MCF 10A (cell line): ENCODE measurements around the gene P2RX5. TPM values are rescaled to one million over a fixed set of nuclear protein-coding genes. Genes with fewer than 3 reads are reported as not detected.
A peak's percentile ranks its signal among the peaks of the same experiment; 100 is the strongest.

Source experiments
- BruUV-seq: library from RNA; stranded (reverse); fragments of 400-500 nt; replicated peaks from 2 replicates; lab custom pipeline; 2021; lab: Mats Ljungman, UMichigan
- CTCF ChIA-PET: fragments of 300-600 bp; sonication (Branson Sonifier 250); formaldehyde crosslinking; extraction: SDS; loops from one replicate; lab custom pipeline; 2021; ENCODE audit warnings: antibody characterized with exemption, inconsistent platforms; lab: Yijun Ruan, JAX
- POLR2A ChIA-PET: fragments of 300-600, 350-650 bp; sonication (Branson Sonifier 250); formaldehyde crosslinking; extraction: SDS; loops from one replicate; lab custom pipeline; 2020; ENCODE audit warnings: antibody characterized with exemption, inconsistent platforms; lab: Yijun Ruan, JAX
- DNase-seq: peaks from one replicate; pipeline ENCODE4 v3.0.0-alpha.2; 2018; ENCODE audit not compliant: unreplicated experiment
- H3K27ac Mint-ChIP-seq: one replicate; pipeline ENCODE4 v1.8.0; 2022; ENCODE audit warnings: mild to moderate bottlenecking, low read depth, mixed read lengths; ENCODE audit not compliant: unreplicated experiment
- H3K27me3 Mint-ChIP-seq: one replicate; pipeline ENCODE4 v1.8.0; 2022; ENCODE audit warnings: mixed read lengths; ENCODE audit not compliant: insufficient read depth, unreplicated experiment
- H3K36me3 Mint-ChIP-seq: one replicate; pipeline ENCODE4 v1.8.0; 2022; ENCODE audit warnings: mild to moderate bottlenecking, moderate library complexity, mixed read lengths; ENCODE audit not compliant: insufficient read depth, unreplicated experiment
- H3K4me1 Mint-ChIP-seq: one replicate; pipeline ENCODE4 v1.8.0; 2022; ENCODE audit warnings: mixed read lengths; ENCODE audit not compliant: insufficient read depth, unreplicated experiment
- H3K4me3 Mint-ChIP-seq: one replicate; pipeline ENCODE4 v1.8.0; 2022; ENCODE audit warnings: mild to moderate bottlenecking, moderate library complexity, mixed read lengths; ENCODE audit not compliant: unreplicated experiment
- H3K9me3 Mint-ChIP-seq: one replicate; pipeline ENCODE4 v1.8.0; 2022; ENCODE audit warnings: mixed read lengths; ENCODE audit not compliant: unreplicated experiment
- CTCF ChIP-seq: fragments of 200-600 bp; IDR thresholded peaks from one replicate; pipeline ENCODE4 v1.8.0; 2022; ENCODE audit warnings: antibody characterized with exemption, mild to moderate bottlenecking; ENCODE audit not compliant: unreplicated experiment
- intact Hi-C: fragments of 100-400 bp; cut with micrococcal nuclease; formaldehyde crosslinking; loops from 2 replicates; pipeline ENCODE4 v1.14.1; 2022
- total RNA-seq: library from RNA; stranded (reverse); gene quantifications from 2 replicates; pipeline ENCODE4 v1.2.3, GENCODE V29; 2022

P2RX5 gene
- total RNA-seq, 1 experiment from 2014 or later: 4.9 TPM

- peaks cover 6% of the 10 kb centered on the region for H3K4me1 Mint-ChIP-seq
- ChIA-PET CTCF (interaction anchor here (0.5 kb wide), 1 partner anchor 33 kb away, joined by 4 read pairs; no protein-coding TSS in a partner anchor), POLR2A (interaction anchor here (0.6 kb wide), 1 partner anchor 36 kb away, joined by 3 read pairs; no protein-coding TSS in a partner anchor)
- no peak for TF ChIP-seq CTCF
- no TSS peak for BruUV-seq
- H3K36me3 Mint-ChIP-seq: peaks cover 68% of the 10 kb centered on the region
- intact Hi-C loops: no loop called here
- DNase-seq: no peak
- no peaks in the 10 kb centered on the region for H3K27me3 Mint-ChIP-seq
- H3K9me3 Mint-ChIP-seq: no peaks in the 10 kb centered on the region
- no peak overlapping the region for H3K4me3 Mint-ChIP-seq
- no peak overlapping the region for H3K27ac Mint-ChIP-seq
These were observed 19.3 kb upstream of the P2RX5 start for GRCh38 chr17:3715296-3715695.

GRCh38 chr17:3712811-3713463 lies 17.0 kb upstream of the P2RX5 start:
- no TSS peak for BruUV-seq

GRCh38 chr17:3710951-3711383 lies 15.0 kb upstream of the P2RX5 start:
- CTCF ChIA-PET: interaction anchor here (0.6 kb wide), 1 partner anchor 1348 kb away, joined by 3 read pairs; no protein-coding TSS in a partner anchor

More at GRCh38 chr17:3712811-3713463, 17.0 kb upstream of the P2RX5 start:
- TF ChIP-seq CTCF: no peak
- Mint-ChIP-seq H3K27me3 (no peaks in the 10 kb centered on the region), H3K27ac (no peak overlapping the region), H3K4me3 (no peak overlapping the region), H3K36me3 (peaks cover 49% of the 10 kb centered on the region), H3K4me1 (no peaks in the 10 kb centered on the region), H3K9me3 (no peaks in the 10 kb centered on the region)
- DNase-seq: no peak
- ChIA-PET CTCF (interaction anchor here (1.5 kb wide), 1 partner anchor 30 kb away, joined by 3 read pairs; no protein-coding TSS in a partner anchor), POLR2A (interaction anchor here (0.7 to 1.5 kb wide), 3 partner anchors 10 to 128 kb away, joined by 3 to 7 read pairs (median 3); no protein-coding TSS in a partner anchor)
- intact Hi-C loops: no loop called here

More at GRCh38 chr17:3710951-3711383, 15.0 kb upstream of the P2RX5 start:
- intact Hi-C loops: no loop called here
- no peak for TF ChIP-seq CTCF
- no TSS peak for BruUV-seq
- no peaks in the 10 kb centered on the region for H3K9me3 Mint-ChIP-seq
- H3K36me3 Mint-ChIP-seq: peaks cover 32% of the 10 kb centered on the region
- DNase-seq: peak; percentile 57
- no peaks in the 10 kb centered on the region for H3K4me1 Mint-ChIP-seq
- H3K4me3 Mint-ChIP-seq: no peak overlapping the region
- H3K27me3 Mint-ChIP-seq: no peaks in the 10 kb centered on the region
- POLR2A ChIA-PET: no interaction called here
- H3K27ac Mint-ChIP-seq: no peak overlapping the region
